ENCODE data around the gene ISG15. TPM values are rescaled to one million over a fixed set of nuclear protein-coding genes. Genes with fewer than 3 reads are reported as not detected.
"Not testable (repeated sequence)": the region's sequence is repeated elsewhere in the genome, so short reads cannot be mapped to it uniquely, and the experiment has no call there.

Gene ISG15
- total RNA-seq, 2 experiments from 2014 or later = 16.6 to 18.7 TPM

DNA sequence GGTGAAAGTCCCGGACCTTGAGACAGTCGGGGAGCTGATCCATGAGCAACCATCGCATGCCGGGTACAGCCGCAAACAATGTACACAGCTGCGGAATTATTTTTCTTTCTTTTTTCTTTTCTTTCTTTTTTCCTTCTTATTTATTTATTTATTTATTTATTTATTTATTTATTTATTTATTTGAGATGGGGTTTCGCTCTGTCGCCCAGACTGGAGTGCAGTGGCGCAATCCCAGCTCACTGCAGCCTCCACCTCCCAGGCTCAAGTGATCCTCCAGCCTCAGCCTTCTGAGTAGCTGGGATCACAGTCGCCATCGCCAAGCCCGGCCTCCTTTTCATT lies 28.9 kb upstream of the ISG15 start:
- POLR2A ChIA-PET = interaction anchor here (0.8 to 0.9 kb wide), 2 partner anchors 29 to 80 kb away, joined by 3 read pairs; partner anchors contain the start of gene ISG15

DNA sequence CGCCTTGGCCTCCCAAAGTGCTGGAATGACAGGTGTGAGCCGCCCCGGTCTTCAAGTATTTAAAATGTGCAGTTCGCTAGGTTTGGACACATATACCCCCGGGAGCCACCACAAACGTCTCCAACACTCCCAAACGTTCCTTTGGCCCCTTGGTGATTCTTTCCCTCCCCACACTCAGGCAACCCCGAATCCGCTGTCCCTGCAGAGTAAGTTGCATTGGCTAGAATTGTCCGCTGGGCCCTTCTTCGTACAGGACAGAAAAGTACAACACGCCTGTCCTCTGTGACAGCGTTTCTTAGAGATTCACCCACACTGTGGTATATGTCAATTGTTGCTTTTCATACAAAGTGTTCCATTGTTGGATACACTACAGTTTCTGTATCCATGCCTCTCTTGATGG lies 28.2 kb upstream of the ISG15 start:
- CTCF ChIA-PET = interaction anchor here (0.7 to 3.3 kb wide), 12 partner anchors 8 to 79 kb away, joined by 3 to 17 read pairs (median 4); partner anchors contain the start of gene ISG15
- POLR2A ChIA-PET = no interaction called here

More for the DNA sequence above, 28.9 kb upstream of the ISG15 start:
- CTCF ChIA-PET = interaction anchor here (0.6 to 3.3 kb wide), 19 partner anchors 8 to 600 kb away, joined by 3 to 17 read pairs (median 4); partner anchors contain the start of gene ISG15

DNA sequence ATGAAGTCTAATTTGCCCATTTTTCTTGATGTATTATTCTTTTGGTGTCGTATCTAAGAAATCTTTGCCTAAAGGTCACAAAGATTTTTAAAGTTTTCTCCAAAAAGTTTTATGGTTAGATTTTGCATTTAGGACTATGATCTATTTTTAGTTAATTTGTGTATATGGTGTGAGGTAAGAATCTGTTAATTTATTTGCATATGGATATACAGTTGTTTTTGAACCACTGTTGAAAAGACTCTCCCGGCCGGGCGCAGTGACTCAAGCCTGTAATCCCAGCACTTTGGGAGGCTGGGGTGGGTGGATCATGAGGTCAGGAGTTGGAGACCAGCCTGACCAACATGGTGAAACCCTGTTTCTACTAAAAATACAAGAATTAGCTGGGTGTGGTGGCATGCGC lies 25.2 kb upstream of the ISG15 start:
- CTCF ChIA-PET = interaction anchor here (1.2 kb wide), 1 partner anchor 13 kb away, joined by 3 read pairs; no protein-coding TSS in a partner anchor
- POLR2A ChIA-PET = not testable (repeated sequence)

DNA sequence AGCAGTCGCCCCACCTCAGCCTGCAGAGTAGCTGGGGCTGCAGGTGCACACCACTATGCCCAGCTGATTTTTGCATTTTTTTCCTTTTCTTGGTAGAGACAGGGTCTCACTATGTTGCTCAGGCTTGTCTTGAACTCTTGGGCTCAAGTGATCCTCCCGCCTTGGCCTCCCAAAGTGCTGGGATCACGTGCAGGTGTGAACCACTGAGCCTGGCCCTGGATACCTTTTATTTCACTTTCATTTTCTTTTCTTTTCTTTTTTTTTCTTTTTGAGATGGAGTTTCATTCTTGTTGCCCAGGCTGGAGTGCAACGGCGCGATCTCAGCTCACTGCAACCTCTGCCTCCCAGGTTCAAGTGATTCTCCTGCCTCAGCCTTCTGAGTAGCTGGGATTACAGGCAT lies 22.0 kb upstream of the ISG15 start:
- POLR2A ChIA-PET = not testable (repeated sequence)
- CTCF ChIA-PET = interaction anchor here (2.1 to 2.3 kb wide), 2 partner anchors 11 kb away, joined by 7 to 14 read pairs; no protein-coding TSS in a partner anchor

DNA sequence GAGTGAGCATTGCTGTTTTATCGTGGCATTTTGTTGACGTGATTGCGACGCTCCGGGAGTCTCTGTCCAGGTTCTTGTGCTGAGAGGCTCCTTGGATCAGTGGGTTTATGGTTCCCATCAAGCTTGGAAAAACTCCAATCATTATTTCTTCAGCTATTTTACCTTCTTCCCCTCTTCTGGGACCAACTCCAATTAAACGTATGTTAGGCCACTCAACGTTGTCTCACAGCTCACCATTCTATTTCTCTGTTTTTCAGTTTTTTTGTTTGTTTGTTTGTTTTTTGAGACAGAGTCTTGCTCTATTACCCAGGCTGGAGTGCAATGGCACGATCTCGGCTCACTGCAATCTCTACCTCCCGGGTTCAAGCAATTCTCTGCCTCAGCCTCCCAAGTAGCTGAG lies 21.4 kb upstream of the ISG15 start:
- POLR2A ChIA-PET = no interaction called here

DNA sequence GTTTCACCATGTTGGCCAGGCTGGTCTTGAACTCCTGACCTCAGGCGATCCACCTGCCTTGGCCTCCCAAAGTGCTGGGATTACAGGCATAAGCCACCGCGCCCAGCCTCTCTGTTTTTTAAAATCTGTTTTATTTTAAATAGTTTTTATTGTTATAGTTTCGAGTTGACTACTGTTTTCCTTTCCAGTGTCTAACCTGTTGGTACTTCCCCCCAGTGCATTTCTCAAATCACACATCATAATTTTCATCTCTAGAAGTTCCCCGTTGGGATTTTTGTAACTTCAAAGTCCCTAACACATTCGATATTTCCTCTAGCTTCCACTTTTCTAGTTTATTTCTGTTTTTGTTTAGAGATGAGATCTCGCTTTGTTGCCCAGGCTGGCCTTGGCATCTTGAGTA lies 20.9 kb upstream of the ISG15 start:
- CTCF ChIA-PET = interaction anchor here (1.7 to 3.6 kb wide), 4 partner anchors 8 to 71 kb away, joined by 4 to 17 read pairs (median 10); partner anchors contain the start of gene ISG15
- POLR2A ChIA-PET = no interaction called here

More for the DNA sequence above, 21.4 kb upstream of the ISG15 start:
- CTCF ChIA-PET = interaction anchor here (2.3 to 3.6 kb wide), 2 partner anchors 8 to 10 kb away, joined by 14 to 17 read pairs; no protein-coding TSS in a partner anchor

DNA sequence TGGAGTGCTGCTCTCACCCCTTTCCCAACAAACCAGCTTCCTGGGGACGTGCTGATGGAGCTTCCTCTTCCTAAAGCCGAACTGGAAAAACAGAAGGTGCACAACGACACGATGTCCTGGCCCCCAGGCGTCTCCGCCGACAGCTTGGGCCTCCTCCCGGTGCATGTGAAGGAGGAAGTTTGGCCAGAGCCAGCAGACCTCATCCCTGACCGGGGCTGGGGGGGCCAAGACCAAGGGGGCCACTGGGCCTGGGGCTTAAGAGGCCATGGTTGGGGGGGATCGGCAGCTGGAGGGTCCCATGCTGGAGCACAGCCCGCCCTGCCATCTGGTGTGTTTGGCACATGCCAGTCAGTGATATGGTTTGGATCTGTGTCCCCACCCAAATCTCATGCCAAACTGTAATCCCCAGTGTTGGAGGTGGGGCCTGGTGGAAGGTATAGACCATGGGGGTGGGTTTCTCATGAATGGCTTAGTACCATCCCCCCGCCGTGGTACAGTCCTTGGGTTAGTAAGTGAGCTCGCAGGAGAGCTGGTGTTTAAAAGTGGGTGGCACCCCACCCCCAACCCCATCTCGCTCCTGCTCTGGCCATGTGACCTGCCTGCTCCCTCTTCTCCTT lies 19.8 kb upstream of the ISG15 start:
- ChIA-PET POLR2A (no interaction called here), CTCF (interaction anchor here (0.5 to 3.6 kb wide), 5 partner anchors 9 to 70 kb away, joined by 4 to 17 read pairs (median 5); partner anchors contain the start of gene ISG15)

DNA sequence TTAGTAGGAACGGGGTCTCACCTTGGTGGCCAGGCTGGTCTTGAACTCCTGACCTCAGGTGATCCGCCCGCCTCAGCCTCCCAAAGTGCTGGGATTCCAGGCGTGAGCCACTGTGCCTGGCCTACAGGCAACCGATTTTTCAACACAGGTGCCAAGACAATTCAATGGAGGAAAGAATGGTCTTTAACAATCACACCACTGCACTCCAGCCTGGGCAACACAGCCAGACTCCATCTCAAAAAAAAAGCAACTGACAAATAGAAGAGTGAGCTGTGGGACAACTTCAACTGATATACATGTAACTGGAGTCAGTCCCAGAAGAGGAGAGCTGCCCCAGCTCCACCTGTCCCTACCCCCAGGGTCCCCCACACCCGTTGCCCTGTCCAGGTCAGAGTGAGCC lies 18.8 kb upstream of the ISG15 start:
- POLR2A ChIA-PET = not testable (repeated sequence)
- CTCF ChIA-PET = interaction anchor here (0.7 to 3.6 kb wide), 4 partner anchors 11 to 377 kb away, joined by 3 to 17 read pairs (median 4); partner anchors contain the start of genes ISG15 and PERM1

DNA sequence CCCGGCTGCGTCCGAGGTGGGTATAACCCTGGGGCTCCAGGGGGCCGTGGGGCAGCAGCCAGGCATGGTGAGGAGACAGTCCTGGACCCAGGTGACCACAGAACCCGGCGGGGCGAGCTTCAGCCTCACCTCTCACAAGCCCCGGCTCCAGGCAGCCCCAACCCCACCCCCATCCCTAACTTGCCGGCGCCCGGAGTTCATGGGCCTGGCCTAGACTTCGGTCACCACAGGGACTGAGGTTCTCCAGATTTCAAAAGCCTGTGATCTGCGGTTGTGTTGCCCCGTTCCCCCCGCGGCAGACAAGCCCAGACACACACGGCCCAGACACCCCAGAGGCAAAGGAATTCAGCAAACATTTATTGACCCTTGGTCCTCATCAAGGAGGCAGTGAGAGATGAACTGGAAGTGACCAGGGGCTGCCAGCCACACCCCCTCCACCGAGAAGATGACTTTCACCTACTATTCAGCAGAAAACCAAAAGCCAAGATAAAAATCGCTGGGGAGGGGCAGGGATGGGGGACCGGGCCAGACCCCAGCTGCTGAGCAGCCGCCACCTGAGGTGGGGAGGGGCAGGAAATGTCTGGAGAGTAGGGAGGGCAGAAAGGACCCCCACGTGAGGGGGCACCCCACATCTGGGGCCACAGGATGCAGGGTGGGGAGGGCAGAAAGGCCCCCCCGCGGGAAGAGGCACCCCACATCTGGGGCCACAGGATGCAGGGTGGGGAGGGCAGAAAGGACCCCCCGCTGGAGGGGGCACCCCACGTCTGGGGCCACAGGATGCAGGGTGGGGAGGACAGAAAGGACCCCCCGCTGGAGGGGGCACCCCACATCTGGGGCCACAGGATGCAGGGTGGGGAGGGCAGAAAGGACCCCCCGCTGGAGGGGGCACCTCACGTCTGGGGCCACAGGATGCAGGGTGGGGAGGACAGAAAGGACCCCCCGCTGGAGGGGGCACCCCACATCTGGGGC lies 17.3 kb upstream of the ISG15 start:
- CTCF ChIA-PET = no interaction called here

DNA sequence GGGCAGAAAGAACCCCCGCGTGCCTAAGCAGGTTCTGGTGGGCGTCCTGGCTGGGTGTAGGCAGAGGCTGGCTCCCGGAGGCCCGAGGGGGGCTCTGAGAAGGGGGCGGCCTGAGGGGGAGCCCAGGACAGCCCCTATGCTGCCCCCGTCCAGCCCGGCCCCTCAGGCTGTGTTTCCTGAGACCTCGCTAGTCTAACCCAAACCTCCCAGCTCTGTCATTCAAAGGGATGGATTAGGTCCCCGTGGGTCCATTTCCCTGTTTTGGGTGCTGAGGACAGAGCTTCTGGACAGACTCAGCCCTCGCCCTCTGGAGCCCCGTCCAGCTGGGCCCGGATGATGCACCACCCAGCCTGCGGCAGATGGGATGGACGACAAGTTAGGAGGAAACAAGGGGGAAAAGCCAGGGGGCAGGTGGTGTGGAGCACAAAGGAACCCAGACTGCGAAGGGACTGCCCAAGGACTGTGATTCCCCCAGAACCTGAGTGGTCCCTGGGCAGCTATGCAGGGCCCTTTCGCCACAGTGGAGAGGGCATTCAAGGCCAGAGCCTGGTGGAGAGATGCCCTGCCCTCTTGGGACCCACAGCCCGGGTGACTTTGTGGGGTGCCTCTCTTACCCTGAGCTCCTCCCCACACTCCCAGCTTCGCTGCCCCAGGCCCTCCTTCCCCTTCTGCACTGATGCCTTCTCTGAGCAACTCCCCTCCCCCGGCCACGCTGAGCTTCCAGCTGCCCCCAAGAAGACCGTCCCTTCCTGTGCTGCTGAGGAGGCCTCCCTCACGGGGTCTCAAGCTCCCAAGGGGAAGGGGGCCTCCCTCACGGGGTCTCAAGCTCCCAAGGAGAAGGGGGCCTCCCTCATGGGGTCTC lies 16.2 kb upstream of the ISG15 start:
- POLR2A ChIA-PET = no interaction called here
- CTCF ChIA-PET = interaction anchor here (0.9 to 1.1 kb wide), 4 partner anchors 10 to 92 kb away, joined by 3 to 5 read pairs (median 3); no protein-coding TSS in a partner anchor

More for the DNA sequence above, 17.3 kb upstream of the ISG15 start:
- POLR2A ChIA-PET = no interaction called here

DNA sequence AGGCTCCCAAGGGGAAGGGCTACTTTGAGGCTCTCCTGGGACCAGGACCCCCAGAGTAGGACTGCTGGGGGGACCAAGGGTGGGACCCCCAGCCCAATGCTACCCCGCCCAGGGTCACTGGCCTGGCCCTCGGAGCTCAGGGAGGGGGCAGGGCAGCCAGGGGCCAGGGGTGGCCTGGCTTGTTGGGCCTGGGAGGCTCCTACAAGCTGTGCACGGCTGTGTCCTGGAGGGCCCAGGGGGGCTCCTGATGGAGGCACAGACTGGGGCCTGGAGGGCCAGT lies 15.6 kb upstream of the ISG15 start:
- ChIA-PET POLR2A (no interaction called here), CTCF (interaction anchor here (0.9 to 1.1 kb wide), 3 partner anchors 20 to 92 kb away, joined by 3 to 5 read pairs (median 3); no protein-coding TSS in a partner anchor)

DNA sequence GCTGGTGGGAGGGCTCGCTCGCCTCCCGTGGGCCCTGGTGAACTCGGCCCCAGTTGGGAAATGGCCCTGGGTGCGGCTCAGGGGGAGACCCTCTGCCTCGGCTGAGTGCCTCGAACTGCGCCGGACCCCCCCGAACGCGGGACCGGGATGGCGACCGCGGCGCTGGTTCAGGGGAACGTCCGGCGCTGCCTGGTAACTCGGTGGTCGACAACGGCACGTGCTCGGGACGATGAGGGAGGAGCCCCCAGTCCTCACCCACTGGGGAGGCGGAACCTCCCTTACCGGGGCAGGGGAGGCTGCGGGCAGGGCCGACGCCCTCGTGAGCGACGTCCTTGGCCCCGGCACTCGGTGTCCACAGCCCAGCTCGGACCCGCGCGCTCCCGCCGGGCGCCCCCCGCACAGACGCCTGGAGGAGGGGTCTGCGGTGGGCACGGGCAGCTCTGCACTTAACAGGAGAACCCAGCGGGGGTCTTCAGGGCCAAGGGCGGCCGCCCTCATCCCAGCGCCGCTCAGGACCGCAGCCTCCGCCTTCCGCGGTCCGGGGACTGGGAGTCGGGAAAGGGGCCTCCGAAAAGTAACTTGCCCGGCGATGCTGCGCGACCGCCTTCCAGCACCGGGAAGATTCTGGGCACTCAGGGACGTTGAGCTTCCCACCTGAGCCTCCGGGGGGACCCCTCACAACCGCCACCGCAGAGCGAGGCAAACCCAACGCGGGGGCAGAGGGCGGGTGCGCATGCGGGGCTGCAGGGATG lies 15.1 kb upstream of the ISG15 start:
- POLR2A ChIA-PET = no interaction called here
- CTCF ChIA-PET = interaction anchor here (0.8 to 1.1 kb wide), 3 partner anchors 20 to 93 kb away, joined by 3 to 5 read pairs (median 3); no protein-coding TSS in a partner anchor

DNA sequence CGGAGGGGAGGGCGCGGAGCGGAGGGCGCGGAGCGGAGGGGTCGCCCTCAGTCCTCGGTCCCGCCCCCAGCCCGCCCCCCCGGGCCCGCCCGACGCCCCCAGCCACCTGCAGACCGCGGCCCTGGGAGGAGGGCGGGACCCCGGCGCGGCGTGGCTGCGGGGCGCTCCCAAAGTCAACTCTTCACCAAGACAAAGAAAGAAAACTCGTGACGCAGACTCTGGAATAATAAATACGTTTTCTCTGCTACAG lies 14.6 kb upstream of the ISG15 start:
- CTCF ChIA-PET = interaction anchor here (0.8 kb wide), 1 partner anchor 45 kb away, joined by 3 read pairs; no protein-coding TSS in a partner anchor
- POLR2A ChIA-PET = no interaction called here

DNA sequence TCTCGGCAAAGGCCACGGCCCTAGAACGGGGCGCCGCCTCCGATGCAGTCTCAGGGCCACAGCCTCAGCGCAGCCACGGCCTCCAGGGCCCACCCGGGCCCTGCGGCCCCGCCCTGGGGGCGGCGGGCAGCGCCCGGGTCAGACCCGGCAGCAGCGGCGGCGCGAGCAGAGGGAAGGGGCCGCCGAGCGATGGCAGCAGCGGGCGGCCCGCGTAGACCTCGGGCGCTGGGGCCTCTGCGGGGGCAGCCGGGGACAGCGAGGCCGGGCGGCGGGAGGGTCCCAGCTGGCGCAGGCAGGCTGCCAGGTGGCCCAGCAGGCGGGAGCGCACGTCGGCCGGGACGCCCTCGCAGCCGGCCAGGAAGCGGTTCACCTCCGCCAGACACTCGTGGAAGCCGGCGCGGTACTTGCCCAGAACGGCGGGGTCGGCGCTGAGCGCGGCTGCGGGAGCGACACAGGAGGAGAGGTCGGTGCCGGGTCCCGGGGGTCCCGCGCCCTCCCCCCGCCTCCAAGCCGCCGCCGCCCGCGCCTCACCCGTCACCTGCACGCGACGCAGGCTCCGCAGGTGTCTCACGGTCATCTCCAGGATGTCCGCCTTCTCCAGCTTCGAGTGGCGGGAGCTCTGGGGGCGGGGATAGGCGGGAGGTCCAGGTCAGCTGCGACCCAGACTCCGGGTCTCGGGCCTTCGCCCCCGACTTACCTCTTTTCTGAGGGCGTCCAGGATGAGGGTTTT lies 14.1 kb upstream of the ISG15 start:
- ChIA-PET POLR2A (no interaction called here), CTCF (no interaction called here)

DNA sequence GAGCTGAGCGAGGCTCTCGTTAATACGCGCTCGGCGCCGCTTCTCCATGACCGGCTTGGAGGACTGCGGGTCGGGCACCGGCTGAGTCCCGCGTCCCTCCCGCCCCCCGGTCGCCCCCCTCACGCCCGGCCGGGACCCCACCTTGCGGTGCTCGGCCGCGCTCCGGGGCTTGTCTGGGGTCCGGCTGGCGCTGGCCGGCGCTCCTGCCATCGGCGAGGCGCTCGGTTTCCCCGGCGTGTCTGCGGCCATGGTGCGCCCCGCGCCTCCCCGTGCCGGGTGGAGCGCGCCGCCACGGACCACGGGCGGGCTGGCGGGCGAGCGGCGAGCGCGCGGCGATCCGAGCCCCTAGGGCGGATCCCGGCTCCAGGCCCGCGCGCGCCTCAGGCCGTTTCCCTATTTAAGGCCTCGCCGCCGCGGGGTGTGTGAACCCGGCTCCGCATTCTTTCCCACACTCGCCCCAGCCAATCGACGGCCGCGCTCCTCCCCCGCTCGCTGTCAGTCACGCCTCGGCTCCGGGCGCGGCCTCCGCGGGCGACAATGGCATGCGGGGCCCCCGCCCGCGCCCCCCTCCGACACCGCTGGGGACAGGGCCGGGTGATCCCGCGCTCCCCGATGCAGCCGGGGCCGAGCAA lies 13.5 kb upstream of the ISG15 start, which contains the start of gene HES4:
HES4 (minus strand) TSS at position 373 of the 632 bp plus-strand sequence; CDS start at position 249, 124 bp downstream.
- CTCF ChIA-PET = no interaction called here
- POLR2A ChIA-PET = no interaction called here

DNA sequence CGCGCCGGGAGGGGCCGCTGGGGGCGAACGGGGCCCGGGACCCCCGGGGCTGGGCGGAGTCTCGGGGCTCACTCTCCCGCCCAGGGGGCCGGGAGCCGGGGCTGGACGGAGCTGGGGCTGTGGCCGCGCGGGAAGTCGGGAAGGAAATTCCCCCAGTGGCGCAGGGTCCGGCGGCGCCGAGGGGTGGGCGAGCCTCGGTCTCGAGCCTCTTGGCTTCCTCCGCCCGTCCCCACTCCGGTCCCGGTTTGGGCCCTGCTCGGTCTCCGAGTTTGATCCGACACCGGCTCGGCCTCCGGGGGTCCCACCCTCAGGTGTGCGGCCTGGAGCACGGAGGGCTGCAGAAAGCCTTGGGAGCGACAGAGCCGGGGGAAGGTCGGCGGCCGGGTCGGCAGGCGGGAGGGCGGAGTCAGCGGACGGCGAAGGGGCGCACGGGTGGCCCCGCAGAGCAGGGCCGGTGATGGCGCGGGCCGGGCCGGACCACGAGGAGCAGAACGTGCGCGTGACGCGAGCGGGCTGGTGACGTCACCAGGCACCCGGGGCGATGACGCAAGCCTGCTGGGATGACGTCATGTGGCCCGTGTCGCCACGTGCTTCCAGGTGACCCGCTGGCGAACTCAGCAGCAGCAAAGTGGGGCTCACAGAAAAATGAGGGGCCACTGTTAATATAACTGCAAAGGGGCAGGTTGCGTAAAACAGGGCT lies 12.8 kb upstream of the ISG15 start:
- CTCF ChIA-PET = interaction anchor here (0.7 to 2.4 kb wide), 3 partner anchors 8 to 64 kb away, joined by 3 to 14 read pairs (median 11); partner anchors contain the start of gene ISG15
- POLR2A ChIA-PET = no interaction called here

All from activated CD8-positive, alpha-beta memory T cell treated with anti-CD3 and anti-CD28 coated beads for 36 hours (primary cell).